Bronchial epithelial cell (primary cell): ENCODE results near the gene OARD1. TPM values are rescaled to one million over a fixed set of nuclear protein-coding genes. Genes with fewer than 3 reads are reported as not detected.
A peak's percentile ranks its signal among the peaks of the same experiment; 100 is the strongest.

Experiments used
- DNase-seq: peaks from one replicate; pipeline ENCODE4 v3.0.0-alpha.2; 2010; ENCODE audit warnings: low read depth
- FAIRE-seq: peaks from 2 replicates; lab custom pipeline; 2011; peaks lifted over from hg19 to GRCh38; lab: Jason Lieb, UNC
- H3K27me3 ChIP-seq: 2 replicates; pipeline ENCODE4 v1.5.1; 2011; ENCODE audit warnings: low read length; ENCODE audit not compliant: control insufficient read depth, insufficient read depth
- H3K36me3 ChIP-seq: 2 replicates; pipeline ENCODE4 v1.5.1; 2011; ENCODE audit warnings: low read length; ENCODE audit not compliant: control insufficient read depth, insufficient read depth
- H3K4me3 ChIP-seq: 2 replicates; pipeline ENCODE4 v1.5.1; 2011; ENCODE audit warnings: mild to moderate bottlenecking, low read depth, low read length, control low read depth
- total RNA-seq: library from RNA; depleted of rRNA; stranded (reverse); fragments of >200 nt; gene quantifications from 2 replicates; pipeline ENCODE4 v1.2.1, GENCODE V29; 2014
- TF ChIP-seq, protein P1 (sequence below): IDR thresholded peaks from 2 replicates; pipeline ENCODE4 v1.5.1; 2011; ENCODE audit warnings: mild to moderate bottlenecking, moderate library complexity, low read length, control low read depth, inconsistent platforms; ENCODE audit not compliant: insufficient read depth, severe bottlenecking

OARD1 gene
- total RNA-seq, 1 donor from 2014 or later, result 19.5 TPM

DNA sequence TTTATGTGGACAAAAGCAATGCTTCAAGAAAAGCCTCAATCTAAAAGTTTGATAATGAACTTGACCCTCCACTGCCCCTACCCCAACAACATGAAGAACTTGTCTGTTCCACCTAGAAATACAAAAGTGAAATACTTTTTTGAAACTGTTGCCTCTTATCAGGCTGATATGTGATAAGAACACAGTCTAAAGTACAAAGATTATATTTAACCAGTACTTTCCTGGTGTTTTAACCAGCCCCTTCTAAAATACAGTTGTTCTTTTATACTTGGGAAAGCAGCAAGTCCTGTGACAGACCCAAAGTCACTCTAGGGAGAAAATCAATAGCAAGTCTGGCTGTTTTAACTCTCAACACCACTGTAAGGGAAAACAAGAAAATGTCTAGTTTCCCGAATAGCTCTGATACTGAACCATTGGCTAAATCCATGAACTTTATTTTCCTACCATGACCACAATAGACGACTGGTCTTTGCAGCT is 6.6 kb downstream of the OARD1 start:
- Histone ChIP-seq H3K27me3 (no peaks in the 10 kb centered on the region), H3K36me3 (peaks cover 6% of the 10 kb centered on the region), H3K4me3 (no peak overlapping the region)
- TF ChIP-seq, protein P1, sequence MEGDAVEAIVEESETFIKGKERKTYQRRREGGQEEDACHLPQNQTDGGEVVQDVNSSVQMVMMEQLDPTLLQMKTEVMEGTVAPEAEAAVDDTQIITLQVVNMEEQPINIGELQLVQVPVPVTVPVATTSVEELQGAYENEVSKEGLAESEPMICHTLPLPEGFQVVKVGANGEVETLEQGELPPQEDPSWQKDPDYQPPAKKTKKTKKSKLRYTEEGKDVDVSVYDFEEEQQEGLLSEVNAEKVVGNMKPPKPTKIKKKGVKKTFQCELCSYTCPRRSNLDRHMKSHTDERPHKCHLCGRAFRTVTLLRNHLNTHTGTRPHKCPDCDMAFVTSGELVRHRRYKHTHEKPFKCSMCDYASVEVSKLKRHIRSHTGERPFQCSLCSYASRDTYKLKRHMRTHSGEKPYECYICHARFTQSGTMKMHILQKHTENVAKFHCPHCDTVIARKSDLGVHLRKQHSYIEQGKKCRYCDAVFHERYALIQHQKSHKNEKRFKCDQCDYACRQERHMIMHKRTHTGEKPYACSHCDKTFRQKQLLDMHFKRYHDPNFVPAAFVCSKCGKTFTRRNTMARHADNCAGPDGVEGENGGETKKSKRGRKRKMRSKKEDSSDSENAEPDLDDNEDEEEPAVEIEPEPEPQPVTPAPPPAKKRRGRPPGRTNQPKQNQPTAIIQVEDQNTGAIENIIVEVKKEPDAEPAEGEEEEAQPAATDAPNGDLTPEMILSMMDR, result no peak
- FAIRE-seq, result no peak
- DNase-seq, result no peak

DNA sequence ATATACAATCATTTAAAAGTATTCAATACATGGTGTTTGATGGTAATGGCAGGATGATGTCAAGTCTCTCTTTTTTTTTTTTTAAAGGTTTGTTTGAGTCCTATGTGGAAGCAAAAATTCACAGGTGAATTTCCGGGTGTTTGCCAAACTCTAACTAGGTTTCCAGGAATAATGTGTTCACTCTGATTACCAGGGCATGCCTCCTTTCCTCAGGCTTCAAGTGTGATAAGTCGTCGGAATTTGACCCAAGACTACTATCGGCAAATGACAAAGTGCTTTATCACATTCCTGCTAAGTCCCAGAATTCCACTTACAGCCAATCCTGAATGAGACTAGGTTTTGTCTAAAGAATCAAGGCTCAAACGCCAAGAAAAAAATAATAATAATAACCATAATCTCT is 7.3 kb downstream of the OARD1 start:
- Histone ChIP-seq H3K36me3 (peaks cover 6% of the 10 kb centered on the region), H3K27me3 (no peaks in the 10 kb centered on the region), H3K4me3 (no peak overlapping the region)
- DNase-seq, result no peak
- TF ChIP-seq, protein P1, result no peak
- no peak for FAIRE-seq

DNA sequence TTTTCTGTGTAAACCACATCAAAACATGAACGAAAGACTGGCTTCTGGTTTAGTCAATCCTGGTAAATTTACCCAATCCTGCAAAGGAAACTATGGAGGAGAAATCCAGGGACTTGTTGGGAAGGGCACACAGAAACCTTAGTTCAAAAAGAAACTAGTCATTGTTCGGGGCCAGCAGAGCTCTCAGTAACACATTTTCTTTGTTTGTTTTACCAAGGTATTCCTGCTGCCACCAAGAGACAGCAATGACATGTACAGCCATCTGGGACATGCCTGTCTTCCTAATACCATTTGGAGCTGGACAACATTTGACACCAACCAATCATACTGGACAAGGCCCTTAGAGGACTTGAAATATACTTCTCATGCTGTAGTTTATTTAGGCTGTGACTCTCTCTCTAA is 8.3 kb downstream of the OARD1 start:
- no peak for FAIRE-seq
- TF ChIP-seq, protein P1, result no peak
- no peaks in the 10 kb centered on the region for H3K27me3 ChIP-seq
- DNase-seq, result no peak
- H3K36me3 ChIP-seq, result peaks cover 3% of the 10 kb centered on the region
- H3K4me3 ChIP-seq, result no peak overlapping the region

DNA sequence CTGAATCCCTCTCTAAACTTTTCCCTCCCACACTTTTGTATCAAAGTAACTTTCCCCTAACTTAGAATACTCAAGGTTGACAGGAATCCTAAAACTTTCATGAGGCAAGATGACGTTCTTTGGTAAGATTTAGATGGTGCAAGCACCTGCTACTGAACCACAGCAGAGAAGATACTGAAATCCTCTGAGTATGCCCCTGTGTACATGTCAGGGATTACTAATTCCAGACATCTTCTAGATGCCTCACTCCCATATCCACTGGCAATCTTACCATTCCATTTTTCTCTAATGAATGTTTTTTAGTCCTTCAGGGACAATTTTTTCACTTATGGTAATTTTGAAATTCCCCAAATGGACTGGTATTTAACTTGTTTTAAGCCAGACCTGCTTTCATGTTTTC is 10.1 kb downstream of the OARD1 start:
- FAIRE-seq (no peak), DNase-seq (no peak)
- H3K4me3 ChIP-seq, result no peak overlapping the region
- H3K36me3 ChIP-seq, result peaks cover 1% of the 10 kb centered on the region
- H3K27me3 ChIP-seq, result no peaks in the 10 kb centered on the region
- TF ChIP-seq, protein P1, result no peak

DNA sequence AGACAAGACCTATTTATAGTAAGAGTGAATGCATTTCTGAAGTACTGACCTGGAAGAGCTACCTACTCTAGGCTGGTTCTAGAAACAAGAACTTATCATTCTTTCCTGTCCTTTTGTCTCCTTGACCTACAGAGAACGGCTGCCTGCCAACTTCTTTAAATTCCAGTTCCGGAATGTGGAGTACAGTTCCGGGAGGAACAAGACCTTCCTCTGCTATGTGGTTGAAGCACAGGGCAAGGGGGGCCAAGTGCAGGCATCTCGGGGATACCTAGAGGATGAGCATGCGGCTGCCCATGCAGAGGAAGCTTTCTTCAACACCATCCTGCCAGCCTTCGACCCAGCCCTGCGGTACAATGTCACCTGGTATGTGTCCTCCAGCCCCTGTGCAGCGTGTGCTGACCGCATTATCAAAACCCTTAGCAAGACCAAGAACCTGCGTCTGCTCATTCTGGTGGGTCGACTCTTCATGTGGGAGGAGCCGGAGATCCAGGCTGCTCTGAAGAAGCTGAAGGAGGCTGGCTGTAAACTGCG is 10.9 kb downstream of the OARD1 start:
- Histone ChIP-seq H3K36me3 (peaks cover 1% of the 10 kb centered on the region), H3K27me3 (no peaks in the 10 kb centered on the region), H3K4me3 (no peak overlapping the region)
- TF ChIP-seq, protein P1, result no peak
- FAIRE-seq, result no peak
- DNase-seq, result no peak

DNA sequence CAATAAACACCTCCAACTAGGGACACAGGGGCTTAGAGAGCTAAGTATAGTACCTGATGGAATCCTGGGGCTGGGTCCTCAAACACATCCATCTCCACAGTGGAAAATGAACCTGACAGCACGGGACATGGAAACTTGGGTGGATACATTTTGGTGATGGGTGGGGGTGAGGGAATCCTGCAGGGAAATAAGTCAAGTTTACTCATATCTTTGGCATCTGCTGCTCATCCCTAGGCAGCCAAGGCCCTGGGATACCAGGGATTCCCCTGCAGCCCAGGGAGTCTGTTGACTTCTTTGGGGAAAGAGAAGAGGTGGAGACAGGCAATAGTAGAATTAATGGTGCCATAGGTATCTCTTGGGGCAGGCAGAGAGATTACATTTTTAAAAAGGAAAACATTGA is 12.6 kb downstream of the OARD1 start:
- DNase-seq (peak; percentile 41), FAIRE-seq (no peak)
- Histone ChIP-seq H3K27me3 (no peaks in the 10 kb centered on the region), H3K36me3 (no peaks in the 10 kb centered on the region), H3K4me3 (no peak overlapping the region)
- TF ChIP-seq, protein P1, result no peak
